ENCODE measurements around the gene ZNF44.

Gene ZNF44

GRCh38 chr19:12229990-12230389, 64.7 kb downstream of the ZNF44 start:
- H3K27ac ChIP-seq, result no peak overlapping the region
- no peak for TF ChIP-seq ZFX (IDR thresholded peaks at IDR 0.05)
- no peak for TF ChIP-seq CTCF (conservative IDR thresholded peaks at IDR 0.05)

- TF ChIP-seq ZFX (IDR thresholded peaks at IDR 0.05) (no peak), CTCF (conservative IDR thresholded peaks at IDR 0.05) (no peak)
- H3K27ac ChIP-seq, result no peak overlapping the region
Observed at GRCh38 chr19:12224676-12225075, 70.0 kb downstream of the ZNF44 start.

- no peak overlapping the region for H3K27ac ChIP-seq
- TF ChIP-seq CTCF (conservative IDR thresholded peaks at IDR 0.05) (no peak), ZFX (IDR thresholded peaks at IDR 0.05) (no peak)
Observed at GRCh38 chr19:12222980-12223630, 71.6 kb downstream of the ZNF44 start.

Measured in C4-2B (cell line).